ENCODE data around the gene OPCML. TPM values are rescaled to one million over a fixed set of nuclear protein-coding genes. Genes with fewer than 3 reads are reported as not detected.

The OPCML gene
- total RNA-seq, 2 experiments from 2014 or later: not detected

DNA sequence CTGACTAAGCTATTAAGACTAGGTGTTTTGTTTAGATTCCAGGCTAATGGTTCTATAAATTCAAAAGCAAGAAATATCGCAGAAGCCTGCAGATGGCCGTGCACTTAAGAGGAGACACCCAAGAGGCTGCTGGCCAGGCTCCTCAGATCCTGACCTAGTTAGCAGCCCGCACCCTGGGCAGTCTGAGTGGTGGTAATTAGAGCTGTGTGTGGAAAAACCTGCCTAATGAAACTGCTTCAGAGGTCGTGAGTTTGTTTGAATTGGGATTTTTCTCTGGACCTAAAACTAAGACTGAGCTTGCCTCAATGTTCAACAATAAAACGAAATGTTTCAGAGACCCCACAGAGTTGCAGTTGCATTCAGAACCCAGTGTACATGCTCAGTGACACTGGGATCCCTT lies 627.7 kb downstream of the OPCML start:
- Mint-ChIP-seq H3K9me3 (peaks cover 2% of the 10 kb centered on the region), H3K36me3 (no peaks in the 10 kb centered on the region), H3K27me3 (no peaks in the 10 kb centered on the region), H3K4me1 (ENCODE audit: low read depth) (no peaks in the 10 kb centered on the region), H3K27ac (no peak overlapping the region), H3K4me3 (no peak overlapping the region)
- DNase-seq: no peak
- CTCF ChIA-PET: interaction anchor here (0.9 kb wide), 1 partner anchor 36 kb away, joined by 5 read pairs; no protein-coding TSS in a partner anchor
- intact Hi-C loops (cut with micrococcal nuclease): no loop called here
- POLR2A ChIA-PET: no interaction called here

DNA sequence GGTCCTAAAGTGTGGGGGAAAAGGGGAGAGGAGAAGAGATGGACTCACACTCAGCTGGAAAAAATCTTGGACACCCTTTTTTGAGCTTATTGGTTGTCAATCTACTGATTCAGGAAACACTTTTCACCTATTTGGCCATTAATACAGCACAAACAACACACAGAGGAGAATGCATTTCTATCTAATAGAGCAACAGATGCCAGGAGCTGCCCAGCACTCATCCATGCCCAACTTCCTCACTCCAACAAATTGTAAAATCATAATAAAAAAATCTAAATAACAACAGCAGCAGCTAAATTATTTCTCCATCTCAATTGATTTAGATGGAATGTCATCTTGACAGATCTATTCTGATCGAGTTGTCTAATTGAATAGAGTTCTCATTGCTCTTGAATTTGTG lies 628.2 kb downstream of the OPCML start:
- no peaks in the 10 kb centered on the region for H3K36me3 Mint-ChIP-seq
- ChIA-PET POLR2A (no interaction called here), CTCF (interaction anchor here (0.9 kb wide), 1 partner anchor 37 kb away, joined by 5 read pairs; no protein-coding TSS in a partner anchor)
- no peaks in the 10 kb centered on the region for H3K27me3 Mint-ChIP-seq
- intact Hi-C loops (cut with micrococcal nuclease): no loop called here
- H3K4me3 Mint-ChIP-seq: no peak overlapping the region
- no peaks in the 10 kb centered on the region for H3K4me1 Mint-ChIP-seq (ENCODE audit: low read depth)
- no peak for DNase-seq
- peaks cover 2% of the 10 kb centered on the region for H3K9me3 Mint-ChIP-seq
- no peak overlapping the region for H3K27ac Mint-ChIP-seq

DNA sequence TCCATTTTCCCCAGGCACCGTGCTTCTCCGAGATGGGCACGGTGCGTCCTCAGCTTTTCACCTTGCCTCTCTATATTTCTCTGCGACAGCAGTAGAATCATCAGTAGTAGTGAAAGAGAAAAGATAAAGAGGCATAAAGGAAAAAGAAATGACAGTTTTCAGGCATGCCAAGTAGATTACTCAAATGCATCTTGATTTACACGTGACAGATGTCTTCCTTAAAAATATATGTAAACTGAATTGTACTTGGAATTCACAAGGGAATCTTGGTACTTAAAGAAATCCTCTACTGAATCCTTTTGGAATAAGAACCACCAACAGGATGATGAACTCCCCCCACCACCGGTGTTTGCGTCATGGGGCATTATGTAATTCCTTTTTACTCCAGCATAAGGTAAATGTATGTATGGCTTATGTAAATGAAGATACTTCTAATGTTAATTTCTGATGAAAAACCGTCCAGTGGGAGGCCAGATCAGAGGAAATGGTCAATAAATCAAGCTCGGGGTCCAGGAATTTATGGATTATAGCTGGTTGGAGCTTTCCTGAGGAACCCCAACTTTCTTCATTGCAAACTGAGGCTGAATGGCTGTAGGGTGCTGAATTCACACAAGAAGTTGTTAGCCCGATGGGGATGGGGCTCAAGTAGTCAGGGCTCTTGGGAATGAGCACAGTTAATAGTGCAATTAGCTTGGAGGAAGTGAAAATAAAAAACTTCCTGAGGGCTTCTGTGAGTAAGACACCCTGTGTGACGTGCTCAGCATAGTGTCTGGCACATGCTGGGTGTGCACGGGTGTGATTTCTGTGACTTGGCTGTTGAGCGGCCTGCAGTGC lies 630.4 kb downstream of the OPCML start:
- Mint-ChIP-seq H3K4me3 (no peak overlapping the region), H3K36me3 (no peaks in the 10 kb centered on the region), H3K27me3 (no peaks in the 10 kb centered on the region), H3K27ac (no peak overlapping the region), H3K9me3 (peaks cover 2% of the 10 kb centered on the region), H3K4me1 (ENCODE audit: low read depth) (no peaks in the 10 kb centered on the region)
- intact Hi-C loops (cut with micrococcal nuclease): no loop called here
- ChIA-PET POLR2A (no interaction called here), CTCF (no interaction called here)
- no peak for DNase-seq

DNA sequence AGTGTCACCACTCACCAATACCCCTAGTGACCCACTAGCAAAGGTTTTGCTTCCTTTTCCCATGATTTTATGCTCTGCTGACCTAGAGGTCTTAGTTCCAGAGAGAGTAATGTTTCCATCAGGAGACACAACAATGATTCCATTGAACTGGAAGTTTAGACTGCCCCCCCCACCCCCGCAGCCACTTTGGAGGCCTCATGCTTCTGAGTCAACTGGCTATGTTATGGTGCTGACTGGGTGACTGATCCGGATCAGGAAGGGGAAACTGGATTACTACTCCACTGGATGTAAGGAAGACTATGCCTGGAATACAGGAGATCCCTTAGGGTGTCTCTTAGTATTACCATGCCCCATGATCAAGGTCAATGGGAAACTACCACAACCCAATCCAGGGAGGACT lies 633.6 kb downstream of the OPCML start:
- H3K4me3 Mint-ChIP-seq: no peak overlapping the region
- no peaks in the 10 kb centered on the region for H3K27me3 Mint-ChIP-seq
- ChIA-PET CTCF (no interaction called here), POLR2A (no interaction called here)
- H3K36me3 Mint-ChIP-seq: no peaks in the 10 kb centered on the region
- no peaks in the 10 kb centered on the region for H3K4me1 Mint-ChIP-seq (ENCODE audit: low read depth)
- intact Hi-C loops (cut with micrococcal nuclease): no loop called here
- peaks cover under 1% of the 10 kb centered on the region for H3K9me3 Mint-ChIP-seq
- no peak for DNase-seq
- H3K27ac Mint-ChIP-seq: no peak overlapping the region

DNA sequence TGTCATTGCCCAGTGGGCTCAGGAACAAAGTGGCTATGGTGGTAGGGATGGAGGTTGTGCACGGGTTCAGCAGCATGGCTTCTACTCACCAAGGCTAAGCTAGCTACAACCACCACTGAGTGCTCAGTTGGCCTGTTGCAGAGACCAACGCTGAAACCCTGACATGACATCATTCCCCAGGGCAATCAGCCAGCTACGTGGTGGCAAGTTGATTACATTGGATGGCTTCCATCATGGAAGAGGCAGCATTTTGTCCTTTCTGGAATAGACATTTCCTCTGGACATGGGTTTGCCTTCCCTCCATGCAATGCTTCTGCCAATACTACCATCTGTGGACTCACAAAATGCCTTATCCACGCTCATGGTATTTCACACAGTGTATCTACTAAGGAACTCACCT lies 634.3 kb downstream of the OPCML start:
- no peak for DNase-seq
- no peak overlapping the region for H3K4me3 Mint-ChIP-seq
- no peaks in the 10 kb centered on the region for H3K27me3 Mint-ChIP-seq
- POLR2A ChIA-PET: no interaction called here
- H3K9me3 Mint-ChIP-seq: no peaks in the 10 kb centered on the region
- CTCF ChIA-PET: no interaction called here
- H3K36me3 Mint-ChIP-seq: no peaks in the 10 kb centered on the region
- H3K27ac Mint-ChIP-seq: no peak overlapping the region
- intact Hi-C loops (cut with micrococcal nuclease): no loop called here
- no peaks in the 10 kb centered on the region for H3K4me1 Mint-ChIP-seq (ENCODE audit: low read depth)

DNA sequence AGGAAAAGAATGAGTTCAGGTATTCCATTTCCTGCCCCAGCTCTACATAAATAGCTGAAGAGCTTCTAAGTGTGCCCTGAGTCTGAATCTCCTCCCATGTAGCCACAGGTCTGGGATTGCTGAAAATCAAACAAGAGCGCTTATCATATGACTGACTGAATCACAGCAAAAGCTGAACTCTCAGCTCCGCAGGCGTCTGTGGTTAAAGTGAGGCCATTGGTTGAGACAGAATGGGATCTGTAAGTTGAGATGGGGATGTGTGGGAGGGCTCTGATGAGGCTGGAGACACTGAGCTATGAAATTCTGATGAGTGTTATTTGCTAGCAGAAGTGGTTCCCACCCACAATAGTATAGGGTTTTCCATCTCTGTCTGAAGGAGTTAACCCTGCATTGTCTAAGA lies 637.0 kb downstream of the OPCML start:
- intact Hi-C loops (cut with micrococcal nuclease): no loop called here
- ChIA-PET POLR2A (no interaction called here), CTCF (interaction anchor here (1.4 kb wide), 1 partner anchor 46 kb away, joined by 4 read pairs; no protein-coding TSS in a partner anchor)
- Mint-ChIP-seq H3K4me1 (ENCODE audit: low read depth) (no peaks in the 10 kb centered on the region), H3K27ac (no peak overlapping the region), H3K4me3 (no peak overlapping the region), H3K27me3 (no peaks in the 10 kb centered on the region), H3K36me3 (no peaks in the 10 kb centered on the region), H3K9me3 (no peaks in the 10 kb centered on the region)
- DNase-seq: no peak

DNA sequence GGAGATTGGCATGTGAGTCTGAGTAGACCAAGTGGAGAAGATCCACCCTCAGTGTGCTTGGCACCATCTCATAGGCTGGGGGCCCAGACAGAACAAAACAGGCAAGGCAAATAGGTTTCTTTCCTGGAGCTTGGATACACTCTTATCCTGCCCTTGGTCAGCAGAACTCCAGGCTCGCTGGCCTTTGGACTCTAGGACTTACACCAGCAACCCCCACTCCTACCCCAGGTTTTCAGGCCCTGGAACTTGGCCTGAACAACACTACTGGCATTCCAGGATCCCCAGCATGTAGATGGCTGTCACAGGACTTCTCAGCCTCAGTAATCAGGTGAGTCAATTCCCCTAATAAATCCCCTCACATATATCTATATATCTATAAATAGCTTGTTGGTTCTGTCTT lies 637.7 kb downstream of the OPCML start:
- ChIA-PET POLR2A (no interaction called here), CTCF (no interaction called here)
- no peak for DNase-seq
- no peak overlapping the region for H3K27ac Mint-ChIP-seq
- H3K4me3 Mint-ChIP-seq: no peak overlapping the region
- H3K9me3 Mint-ChIP-seq: no peaks in the 10 kb centered on the region
- no peaks in the 10 kb centered on the region for H3K36me3 Mint-ChIP-seq
- H3K27me3 Mint-ChIP-seq: no peaks in the 10 kb centered on the region
- intact Hi-C loops (cut with micrococcal nuclease): no loop called here
- no peaks in the 10 kb centered on the region for H3K4me1 Mint-ChIP-seq (ENCODE audit: low read depth)

DNA sequence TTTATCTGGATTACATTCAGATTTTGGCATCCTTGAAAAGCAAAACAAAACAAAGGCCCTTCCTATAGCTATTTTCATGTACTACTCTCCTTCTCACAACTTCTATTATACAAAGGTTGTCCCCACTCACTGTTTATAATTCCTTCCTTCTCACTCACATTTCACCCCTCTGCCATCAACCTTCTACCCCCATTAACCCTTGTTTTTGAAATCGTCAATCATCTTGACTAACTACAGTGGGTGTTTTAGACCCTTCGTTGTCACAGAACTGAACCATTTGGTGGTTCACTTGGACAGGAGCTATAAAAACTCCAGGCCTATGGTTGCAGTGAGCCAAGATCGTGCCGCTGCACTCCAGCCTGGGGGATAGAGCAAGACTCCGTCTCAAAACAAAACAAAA lies 639.4 kb downstream of the OPCML start:
- intact Hi-C loops (cut with micrococcal nuclease): no loop called here
- Mint-ChIP-seq H3K27ac (no peak overlapping the region), H3K27me3 (no peaks in the 10 kb centered on the region), H3K9me3 (no peaks in the 10 kb centered on the region), H3K36me3 (no peaks in the 10 kb centered on the region), H3K4me3 (no peak overlapping the region), H3K4me1 (ENCODE audit: low read depth) (no peaks in the 10 kb centered on the region)
- DNase-seq: no peak
- CTCF ChIA-PET: no interaction called here
- POLR2A ChIA-PET: no interaction called here

DNA sequence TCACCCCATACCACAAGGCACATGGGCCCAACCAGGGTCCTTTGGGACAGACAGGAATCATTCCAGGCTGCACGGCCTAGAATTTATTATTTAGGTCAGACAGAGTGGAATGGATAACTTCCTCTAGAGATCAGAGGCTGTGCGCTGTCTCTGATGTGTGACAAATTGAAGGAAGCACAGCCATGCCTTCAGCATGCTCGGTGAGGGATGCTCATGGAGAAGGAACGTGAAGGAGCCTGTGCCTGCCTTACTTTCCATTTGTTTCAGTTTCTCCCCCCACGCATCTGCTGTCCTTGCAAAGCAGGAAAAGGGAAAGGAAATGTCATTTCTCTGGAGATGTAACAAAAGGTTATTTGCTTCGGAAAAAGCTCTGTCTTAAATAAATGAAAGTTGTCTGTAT lies 644.1 kb downstream of the OPCML start:
- Mint-ChIP-seq H3K9me3 (no peaks in the 10 kb centered on the region), H3K4me3 (no peak overlapping the region), H3K27ac (no peak overlapping the region), H3K36me3 (no peaks in the 10 kb centered on the region), H3K4me1 (ENCODE audit: low read depth) (no peaks in the 10 kb centered on the region), H3K27me3 (no peaks in the 10 kb centered on the region)
- intact Hi-C loops (cut with micrococcal nuclease): no loop called here
- DNase-seq: no peak
- CTCF ChIA-PET: no interaction called here
- POLR2A ChIA-PET: no interaction called here

DNA sequence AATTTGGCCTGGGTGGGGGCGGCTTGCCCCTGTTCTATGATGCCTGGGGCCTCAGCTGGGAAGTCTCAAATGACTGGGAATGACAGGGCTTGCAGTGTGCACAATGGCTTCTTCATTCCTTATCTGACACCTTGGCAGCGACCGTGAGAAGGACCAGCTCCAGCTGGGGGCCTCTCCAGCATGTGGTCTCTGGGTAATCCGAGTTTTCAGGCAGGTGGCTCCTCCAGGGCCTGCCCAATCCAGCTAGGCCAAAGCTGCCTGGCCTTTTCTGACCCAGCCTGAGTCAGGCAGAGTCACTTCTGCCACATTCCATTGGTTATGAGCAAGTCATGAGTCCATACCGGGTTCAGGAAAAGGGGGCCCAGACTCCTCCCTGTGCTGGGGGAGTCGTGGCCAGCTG lies 646.0 kb downstream of the OPCML start:
- no peaks in the 10 kb centered on the region for H3K36me3 Mint-ChIP-seq
- no peaks in the 10 kb centered on the region for H3K27me3 Mint-ChIP-seq
- H3K9me3 Mint-ChIP-seq: no peaks in the 10 kb centered on the region
- no peak overlapping the region for H3K27ac Mint-ChIP-seq
- intact Hi-C loops (cut with micrococcal nuclease): no loop called here
- ChIA-PET POLR2A (no interaction called here), CTCF (no interaction called here)
- no peak overlapping the region for H3K4me3 Mint-ChIP-seq
- H3K4me1 Mint-ChIP-seq (ENCODE audit: low read depth): no peaks in the 10 kb centered on the region
- no peak for DNase-seq

DNA sequence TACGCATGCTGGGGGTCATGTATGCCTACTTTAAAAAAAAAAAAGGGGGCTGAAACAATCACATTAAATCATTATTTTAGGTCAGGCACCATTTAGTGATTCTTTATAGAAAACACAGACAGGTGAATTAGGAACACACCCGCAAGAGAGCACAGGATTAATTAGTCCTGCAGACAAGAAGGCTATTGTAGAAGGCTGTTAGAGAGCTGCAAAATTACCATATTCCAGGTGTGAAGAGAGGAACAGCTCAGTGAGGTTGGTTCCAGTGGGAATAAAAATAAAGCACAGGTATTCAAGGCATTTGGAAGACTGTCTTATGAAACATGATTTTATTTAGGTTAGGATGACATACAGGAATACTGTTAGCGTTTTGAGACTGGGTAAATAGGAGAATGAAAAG lies 649.1 kb downstream of the OPCML start:
- no peak for DNase-seq
- Mint-ChIP-seq H3K4me3 (no peak overlapping the region), H3K36me3 (no peaks in the 10 kb centered on the region), H3K27ac (no peak overlapping the region), H3K4me1 (ENCODE audit: low read depth) (no peaks in the 10 kb centered on the region), H3K9me3 (no peaks in the 10 kb centered on the region), H3K27me3 (no peaks in the 10 kb centered on the region)
- ChIA-PET POLR2A (no interaction called here), CTCF (interaction anchor here (0.6 kb wide), 1 partner anchor 58 kb away, joined by 3 read pairs; no protein-coding TSS in a partner anchor)
- intact Hi-C loops (cut with micrococcal nuclease): no loop called here

DNA sequence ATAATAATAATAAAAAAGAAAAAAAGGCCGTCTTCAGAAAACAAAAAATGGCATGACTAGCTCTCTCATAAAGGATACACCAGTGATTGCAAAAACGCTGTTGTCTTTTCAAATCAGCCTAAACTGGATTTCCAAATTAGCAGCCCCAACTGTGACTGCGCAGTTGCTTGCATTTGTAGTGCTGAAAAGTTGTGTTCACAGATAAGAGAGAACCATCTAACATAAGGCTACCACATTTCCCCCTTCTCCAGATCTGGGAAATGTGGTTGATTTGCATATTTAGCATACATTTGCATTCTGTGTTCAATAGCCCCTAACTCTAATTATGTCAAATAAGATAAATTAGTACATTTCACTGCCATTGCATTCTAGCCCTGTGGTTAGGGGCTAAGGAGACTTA lies 650.7 kb downstream of the OPCML start:
- no peaks in the 10 kb centered on the region for H3K4me1 Mint-ChIP-seq (ENCODE audit: low read depth)
- no peaks in the 10 kb centered on the region for H3K36me3 Mint-ChIP-seq
- ChIA-PET POLR2A (no interaction called here), CTCF (no interaction called here)
- no peak overlapping the region for H3K4me3 Mint-ChIP-seq
- H3K9me3 Mint-ChIP-seq: no peaks in the 10 kb centered on the region
- no peaks in the 10 kb centered on the region for H3K27me3 Mint-ChIP-seq
- DNase-seq: no peak
- H3K27ac Mint-ChIP-seq: no peak overlapping the region
- intact Hi-C loops (cut with micrococcal nuclease): no loop called here

DNA sequence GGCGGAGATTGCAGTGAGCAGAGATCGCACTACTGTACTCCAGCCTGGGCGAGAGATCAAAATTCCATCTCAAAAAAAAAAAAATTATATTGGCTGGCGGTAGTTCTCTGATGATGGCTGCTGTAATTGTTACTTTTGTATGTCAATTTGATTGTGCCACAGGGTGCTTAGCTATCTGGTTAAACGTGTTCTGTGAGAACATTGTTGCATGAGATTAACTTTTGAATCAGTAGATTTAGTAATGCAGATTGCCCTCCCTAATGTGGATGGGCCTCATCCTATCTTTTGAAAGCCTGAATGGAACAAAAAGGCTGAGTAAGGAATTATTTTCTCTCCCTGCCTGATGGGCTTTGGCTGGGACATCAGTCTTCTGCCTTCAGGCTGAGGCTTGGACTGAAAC lies 654.2 kb downstream of the OPCML start:
- Mint-ChIP-seq H3K27ac (no peak overlapping the region), H3K36me3 (no peaks in the 10 kb centered on the region), H3K4me3 (no peak overlapping the region), H3K9me3 (no peaks in the 10 kb centered on the region), H3K27me3 (no peaks in the 10 kb centered on the region), H3K4me1 (ENCODE audit: low read depth) (no peaks in the 10 kb centered on the region)
- ChIA-PET POLR2A (no interaction called here), CTCF (no interaction called here)
- intact Hi-C loops (cut with micrococcal nuclease): no loop called here
- no peak for DNase-seq

Measured in activated CD4-positive, alpha-beta memory T cell treated with anti-CD3 and anti-CD28 coated beads for 36 hours (primary cell).